ENCODE measurements around the gene JMJD8.

Gene JMJD8

DNA sequence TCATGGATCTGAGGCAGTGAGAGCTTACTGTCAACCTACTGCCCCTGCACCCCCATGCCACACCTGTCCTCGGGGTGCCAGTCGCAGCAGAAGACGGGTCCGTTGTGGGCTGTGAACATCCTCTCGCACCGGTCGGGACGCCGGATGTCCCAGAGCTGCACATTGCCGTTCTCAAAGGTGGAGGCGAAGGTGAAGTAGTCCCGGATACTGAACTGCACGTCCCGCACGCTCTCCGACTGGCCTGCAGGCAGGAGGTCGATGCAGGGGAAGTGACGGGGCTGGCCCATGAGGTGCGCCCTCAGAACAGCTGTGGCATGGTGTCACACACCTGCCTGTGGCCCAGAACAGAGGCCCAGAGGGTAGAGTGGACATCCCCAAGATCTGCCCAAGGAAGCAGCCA, 3.4 kb upstream of the JMJD8 start:
- no peak for DNase-seq

DNA sequence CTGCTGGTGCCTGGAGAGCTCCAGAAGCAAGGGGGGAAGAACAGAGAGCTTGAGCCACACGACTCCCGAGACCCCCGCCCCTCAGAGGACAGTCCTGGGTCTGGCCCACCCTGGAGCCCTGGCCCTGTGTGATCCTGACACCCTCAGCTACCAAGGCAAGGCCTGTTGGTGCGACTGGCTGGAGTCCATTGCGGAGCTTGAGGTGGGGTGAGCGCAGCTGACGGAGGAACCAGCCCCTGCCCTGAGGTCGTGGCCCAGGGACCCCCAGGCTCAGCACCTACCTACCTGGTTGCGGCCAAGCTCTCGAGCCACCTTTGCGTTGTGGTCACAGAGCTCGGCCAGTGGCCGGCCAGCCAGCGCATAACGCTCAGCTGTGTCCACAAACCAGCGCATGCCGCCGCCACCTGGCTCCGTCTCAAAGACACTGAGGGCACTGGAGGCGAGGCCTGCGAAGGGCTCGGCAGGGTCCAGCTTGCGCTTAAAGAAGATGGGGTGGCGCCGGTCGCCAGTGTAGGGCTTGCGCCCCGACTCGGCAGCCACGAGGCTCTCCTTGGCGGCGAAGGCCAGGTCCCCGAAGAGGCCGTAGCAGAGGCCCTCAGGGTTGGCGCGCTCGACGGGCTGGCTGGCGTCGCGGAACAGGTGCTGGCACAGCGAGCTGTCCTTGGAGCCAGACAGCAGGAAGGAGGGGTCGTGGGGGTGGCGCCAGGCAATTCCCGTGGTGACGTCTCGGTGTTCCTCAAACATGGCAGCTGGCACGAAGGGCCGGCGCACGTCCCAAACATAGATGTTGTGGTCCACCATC, 2.5 kb upstream of the JMJD8 start:
- DNase-seq, result no peak

DNA sequence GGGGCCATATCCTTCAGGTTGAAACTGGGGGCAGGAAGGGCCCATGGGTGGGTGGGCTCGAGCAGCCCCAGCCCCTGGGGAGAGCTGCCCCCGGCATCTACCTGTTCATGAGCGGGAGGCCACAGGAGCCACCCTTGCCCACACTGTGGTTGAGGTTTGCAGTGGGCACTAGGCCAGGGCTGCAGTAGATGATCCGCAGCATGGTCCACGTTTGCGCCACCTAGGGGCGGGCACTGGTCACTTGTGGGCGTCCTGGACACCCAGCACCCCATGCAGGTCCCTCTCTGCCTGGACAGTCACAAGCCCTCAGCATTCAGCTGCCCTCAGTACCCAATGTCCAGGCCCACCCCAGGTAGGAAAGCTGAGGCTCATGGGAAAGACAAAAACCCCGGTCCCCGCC, 1.8 kb upstream of the JMJD8 start:
- peak in 1 of 2 experiments; percentile 20 for DNase-seq

- no peak for DNase-seq
These were observed 995 bp upstream of the JMJD8 start for GRCh38 chr16:684961-685696.

DNA sequence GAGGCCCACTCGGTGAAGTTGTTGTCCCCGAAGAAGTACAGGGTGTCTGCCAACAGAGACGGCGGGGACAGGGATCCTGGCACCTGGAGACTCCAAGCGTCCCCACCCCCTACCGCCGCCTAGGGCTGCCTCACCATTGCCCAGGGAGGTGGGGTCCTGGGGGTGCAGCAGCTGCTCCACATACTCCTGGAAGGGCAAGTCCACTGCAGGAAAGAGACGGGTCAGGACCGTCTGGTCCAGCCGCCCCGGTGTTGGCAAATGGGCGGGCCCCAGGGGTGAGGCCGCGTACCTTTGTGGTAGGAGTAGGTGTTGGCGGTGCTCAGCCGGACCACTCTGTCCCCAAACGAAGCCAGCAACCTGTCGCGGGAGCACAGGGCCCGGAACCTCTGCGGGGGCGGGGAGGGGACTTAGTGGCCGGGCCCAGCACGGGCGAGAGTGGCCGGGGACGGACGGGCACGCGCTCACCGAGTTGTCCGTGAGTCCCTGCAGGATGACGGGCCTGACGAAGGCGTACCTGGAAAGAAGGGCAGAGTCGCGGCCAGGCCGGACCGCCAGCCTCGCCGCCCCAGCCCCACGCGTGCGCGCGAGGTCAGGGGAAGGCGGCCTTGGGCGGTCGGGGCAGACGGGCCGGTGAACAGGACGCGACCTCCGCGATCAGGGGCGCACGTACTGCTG, 601 bp downstream of the JMJD8 start:
- DNase-seq, result no peak

DNA sequence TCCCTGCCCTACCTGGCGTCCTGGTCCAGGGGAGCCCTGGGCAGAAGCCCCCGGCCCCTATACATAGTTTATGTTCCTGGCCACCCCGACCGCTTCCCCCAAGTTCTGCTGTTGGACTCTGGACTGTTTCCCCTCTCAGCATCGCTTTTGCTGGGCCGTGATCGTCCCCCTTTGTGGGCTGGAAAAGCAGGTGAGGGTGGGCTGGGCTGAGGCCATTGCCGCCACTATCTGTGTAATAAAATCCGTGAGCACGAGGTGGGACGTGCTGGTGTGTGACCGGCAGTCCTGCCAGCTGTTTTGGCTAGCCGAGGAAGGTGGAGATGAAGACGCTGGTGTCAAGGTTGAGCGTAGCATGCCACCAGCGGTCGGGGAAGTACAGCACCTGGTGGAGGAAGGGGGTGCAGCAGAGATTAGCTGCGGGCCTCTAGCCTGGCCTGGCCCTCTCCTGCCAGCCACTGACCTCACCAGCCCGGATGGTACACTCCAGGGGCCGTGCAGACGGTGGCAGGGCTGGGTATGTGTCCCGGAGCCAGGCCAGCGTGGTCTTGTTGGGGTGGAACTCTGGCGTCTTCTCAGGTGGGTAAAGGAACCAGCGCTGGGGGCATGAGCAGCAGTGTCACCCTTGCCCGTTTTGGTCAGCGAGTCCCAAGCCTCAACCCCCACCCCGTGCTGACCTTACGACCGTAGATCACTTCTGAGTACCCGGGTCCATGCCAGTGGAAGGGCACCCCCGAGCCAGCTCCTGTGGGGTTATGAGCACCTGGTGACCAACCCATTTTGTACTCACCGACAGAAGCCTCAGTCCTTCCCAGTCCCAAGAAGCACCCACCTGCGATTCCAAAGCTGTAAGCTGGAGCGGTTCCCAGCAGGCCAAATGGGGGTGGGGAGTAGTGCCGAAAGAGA, 1.4 kb downstream of the JMJD8 start:
- no peak for DNase-seq

DNA sequence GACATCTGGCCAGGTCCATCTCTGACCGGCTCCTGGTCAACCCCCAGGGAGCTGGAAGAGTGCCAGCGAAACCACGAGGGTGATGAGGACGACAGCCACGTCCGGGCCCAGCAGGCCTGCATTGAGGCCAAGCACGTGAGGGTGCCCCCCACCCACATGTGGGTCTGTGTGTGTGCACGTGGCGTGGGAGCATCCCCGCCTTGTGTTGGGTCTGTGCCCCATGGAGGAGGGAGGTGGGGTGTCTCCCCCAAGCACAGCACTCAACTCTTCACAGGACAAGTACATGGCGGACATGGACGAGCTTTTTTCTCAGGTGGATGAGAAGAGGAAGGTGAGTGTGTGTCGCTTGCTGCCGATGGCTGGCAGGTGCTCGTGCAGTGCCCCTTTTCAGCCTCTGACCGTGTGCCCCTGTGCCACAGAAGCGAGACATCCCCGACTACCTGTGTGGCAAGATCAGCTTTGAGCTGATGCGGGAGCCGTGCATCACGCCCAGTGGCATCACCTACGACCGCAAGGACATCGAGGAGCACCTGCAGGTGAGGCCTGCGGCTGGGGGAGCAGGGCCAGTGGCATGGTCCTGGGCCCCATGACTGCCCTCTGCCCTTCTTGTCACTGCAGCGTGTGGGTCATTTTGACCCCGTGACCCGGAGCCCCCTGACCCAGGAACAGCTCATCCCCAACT, 2.2 kb downstream of the JMJD8 start:
- DNase-seq, result peak in 1 of 2 experiments; percentile 5

- DNase-seq, result peak in 1 of 2 experiments; percentile 18
These were observed 3.0 kb downstream of the JMJD8 start for GRCh38 chr16:680967-681745.

DNA sequence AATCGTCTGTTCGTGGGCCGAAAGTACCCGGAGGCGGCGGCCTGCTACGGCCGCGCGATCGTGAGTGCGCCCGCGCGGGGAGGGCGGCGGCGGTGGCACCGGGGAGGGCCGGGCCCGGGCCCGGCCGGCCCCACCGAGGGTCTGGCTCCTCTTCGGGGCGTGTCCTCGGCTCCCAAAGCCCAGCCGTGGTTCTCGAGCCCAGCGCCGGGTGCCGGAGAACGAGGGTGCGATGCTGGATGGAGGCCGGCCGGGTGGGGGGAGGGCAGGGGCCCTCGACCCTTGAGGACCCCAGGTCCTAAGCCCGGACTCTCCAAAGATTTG, 3.5 kb downstream of the JMJD8 start:
- no peak for DNase-seq

DNA sequence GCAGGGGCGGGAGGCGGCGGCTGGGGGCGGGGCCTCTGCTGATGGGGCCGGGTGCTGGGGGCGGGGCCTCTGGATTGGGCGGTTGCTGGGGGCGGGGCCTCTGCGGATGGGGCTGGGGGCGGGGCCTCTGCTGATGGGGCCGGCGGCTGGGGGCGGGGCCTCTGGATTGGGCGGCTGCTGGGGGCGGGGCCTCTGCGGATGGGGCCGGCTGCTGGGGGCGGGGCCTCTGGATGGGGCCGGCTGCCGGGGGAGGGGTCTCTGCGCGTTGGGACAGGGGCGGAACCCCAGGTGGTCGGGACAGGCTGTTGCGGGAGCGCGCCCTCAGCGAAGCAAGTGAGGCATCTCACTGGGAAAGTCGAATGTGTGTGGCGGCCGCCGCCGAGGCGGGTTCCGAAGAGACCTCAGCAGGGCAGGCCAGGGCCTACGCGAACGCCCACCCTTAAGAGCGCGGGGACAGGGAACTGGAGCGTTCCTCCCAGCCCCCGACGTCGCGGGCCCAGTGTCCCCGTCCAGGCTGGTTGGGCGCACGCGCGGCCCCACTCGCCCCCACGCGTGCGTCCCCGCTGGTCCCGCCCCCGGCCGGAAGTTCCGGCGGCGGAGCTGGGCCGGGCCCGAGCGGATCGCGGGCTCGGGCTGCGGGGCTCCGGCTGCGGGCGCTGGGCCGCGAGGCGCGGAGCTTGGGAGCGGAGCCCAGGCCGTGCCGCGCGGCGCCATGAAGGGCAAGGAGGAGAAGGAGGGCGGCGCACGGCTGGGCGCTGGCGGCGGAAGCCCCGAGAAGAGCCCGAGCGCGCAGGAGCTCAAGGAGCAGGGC, 4.1 kb downstream of the JMJD8 start, which contains the start of gene STUB1:
Gene STUB1, plus strand, starts transcription at position 597 of the 811 bp plus-strand sequence. Its CDS starts 116 bp downstream, at position 713.
- DNase-seq, result peak in 1 of 2 experiments; percentile 77

DNA sequence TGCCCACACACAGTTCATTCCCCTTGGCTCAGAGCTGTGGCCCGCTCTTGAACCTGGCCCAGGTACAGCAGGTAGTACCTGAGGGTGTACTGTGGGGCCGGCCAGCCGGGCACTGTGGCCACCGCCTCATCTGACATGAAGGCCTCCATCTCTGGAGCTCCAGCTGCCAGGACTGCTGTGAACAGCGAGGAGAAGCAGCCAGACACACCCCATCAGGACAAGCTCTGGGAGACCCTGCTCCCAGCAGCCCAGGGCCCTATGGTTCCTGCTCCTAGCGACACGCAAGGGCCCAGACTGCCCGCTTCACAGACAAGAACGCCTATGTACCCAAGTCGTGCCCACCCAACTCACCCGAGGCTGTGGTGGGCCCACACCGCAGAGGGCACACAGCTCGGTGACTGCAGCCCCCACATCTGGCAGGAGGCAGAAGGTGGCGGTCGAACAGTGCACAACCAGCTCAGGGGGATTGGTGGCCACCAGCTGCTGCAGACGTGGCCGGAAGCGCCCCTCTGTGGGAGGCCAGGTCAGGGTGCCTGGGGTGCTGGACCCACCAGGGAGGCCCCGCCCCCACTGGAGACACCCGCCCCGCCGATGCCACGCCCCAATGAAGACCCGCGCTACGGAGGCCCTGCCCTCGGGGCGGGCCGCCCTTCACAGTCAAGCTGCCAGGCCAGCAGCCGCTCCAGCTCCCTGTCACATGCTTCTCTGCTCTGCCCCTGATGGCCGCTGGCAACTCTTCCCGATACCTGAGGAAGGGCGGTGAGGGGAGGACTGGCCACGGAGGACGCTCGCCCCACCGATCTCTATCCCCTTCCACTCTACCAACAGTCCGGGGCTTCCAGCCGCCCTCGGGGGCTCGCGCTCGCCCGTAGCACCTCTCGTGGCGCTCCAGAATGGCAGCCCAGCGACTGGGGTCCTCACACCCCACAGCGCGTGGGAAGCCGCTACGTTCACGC, 5.0 kb downstream of the JMJD8 start:
- peak in 1 of 2 experiments; percentile 42 for DNase-seq

GRCh38 chr16:678209-678857, 5.8 kb downstream of the JMJD8 start:
- no peak for DNase-seq

DNA sequence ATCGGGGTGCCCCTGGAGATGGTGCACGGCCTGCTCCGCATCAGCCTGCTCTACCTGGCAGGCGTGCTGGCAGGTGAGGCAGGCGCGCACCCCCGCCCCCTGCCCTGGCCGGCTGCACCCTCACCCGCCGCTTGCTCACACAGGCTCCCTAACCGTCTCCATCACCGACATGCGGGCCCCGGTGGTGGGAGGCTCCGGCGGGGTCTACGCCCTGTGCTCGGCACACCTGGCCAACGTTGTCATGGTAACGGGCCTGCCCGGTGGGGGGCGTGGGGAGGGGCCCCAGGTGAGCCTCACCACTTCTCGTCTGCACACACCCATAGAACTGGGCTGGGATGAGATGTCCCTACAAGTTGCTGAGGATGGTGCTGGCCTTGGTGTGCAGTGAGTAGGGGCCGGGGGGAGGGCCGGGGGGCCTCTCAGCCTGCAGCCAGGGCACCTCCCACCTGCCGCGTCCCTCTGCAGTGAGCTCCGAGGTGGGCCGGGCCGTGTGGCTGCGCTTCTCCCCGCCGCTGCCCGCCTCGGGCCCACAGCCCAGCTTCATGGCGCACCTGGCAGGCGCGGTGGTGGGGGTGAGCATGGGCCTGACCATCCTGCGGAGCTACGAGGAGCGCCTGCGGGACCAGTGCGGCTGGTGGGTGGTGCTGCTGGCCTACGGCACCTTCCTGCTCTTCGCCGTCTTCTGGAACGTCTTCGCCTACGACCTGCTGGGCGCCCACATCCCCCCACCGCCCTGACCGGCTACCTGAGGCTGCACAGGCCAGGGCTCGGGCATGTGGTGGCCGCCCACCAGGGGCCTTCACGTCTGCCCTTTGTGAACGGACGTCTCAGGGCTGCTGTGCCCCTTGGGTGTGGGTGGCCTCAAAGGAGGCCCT, 6.6 kb downstream of the JMJD8 start:
- no peak for DNase-seq

GRCh38 chr16:676913-677312, 7.2 kb downstream of the JMJD8 start:
- DNase-seq, result no peak

DNA sequence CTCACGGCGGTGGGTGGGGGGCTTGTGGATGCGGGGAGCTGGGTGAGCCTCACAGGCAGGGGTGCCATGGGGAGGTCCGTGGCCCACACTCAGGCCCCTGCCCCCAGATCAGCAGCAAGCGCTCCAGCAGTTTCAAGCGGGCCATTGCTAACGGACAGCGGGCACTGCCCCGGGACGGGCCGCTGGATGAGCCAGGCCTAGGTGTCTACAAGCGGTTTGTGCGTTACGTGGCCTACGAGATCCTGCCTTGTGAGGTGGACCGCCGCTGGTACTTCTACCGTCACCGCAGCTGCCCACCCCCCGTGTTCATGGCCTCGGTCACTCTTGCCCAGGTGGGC, 7.6 kb downstream of the JMJD8 start:
- DNase-seq, result no peak

GRCh38 chr16:675884-676564, 8.1 kb downstream of the JMJD8 start:
- DNase-seq, result no peak

All from SW 1271 (cell line).